ENCODE data around the gene SPTB.

The SPTB gene

DNA sequence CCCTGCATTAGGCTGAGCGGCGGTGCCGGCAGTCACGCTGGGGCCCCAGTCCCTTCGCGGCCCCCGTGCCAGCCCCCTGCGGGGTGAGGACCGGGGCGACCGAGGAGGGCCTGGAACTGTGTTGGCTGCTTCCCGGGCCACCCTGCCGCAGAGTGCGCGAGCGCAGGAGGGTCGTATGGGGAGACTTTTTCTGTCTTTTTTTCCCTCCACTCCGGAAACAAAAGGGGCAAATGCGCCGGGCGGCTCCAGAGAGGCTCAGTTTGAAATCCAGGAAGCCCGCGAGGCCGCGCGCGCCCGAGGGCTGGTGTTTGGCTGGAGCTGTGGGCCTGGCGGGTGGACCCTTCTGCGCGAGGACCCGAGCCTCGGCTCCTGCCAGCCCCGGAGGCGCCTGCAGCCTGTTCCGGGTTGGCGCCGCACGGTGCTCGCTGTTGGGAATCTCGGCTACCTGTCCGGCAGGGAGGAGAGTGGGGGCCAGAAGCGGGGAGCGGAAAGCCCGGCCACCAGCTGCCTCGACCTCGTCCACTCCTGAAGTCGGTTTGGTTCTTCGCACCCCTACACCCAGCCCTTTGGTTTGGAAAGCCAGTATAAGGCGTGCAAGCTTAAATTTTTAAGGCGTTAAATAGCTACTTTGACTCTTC lies 174.8 kb downstream of the SPTB start:
- DNase-seq (no peak), ATAC-seq (ENCODE audit: insufficient read depth, low read depth) (no peak)
- Histone ChIP-seq H3K27ac (ENCODE audit: low read length) (no peak overlapping the region), H3K4me3 (ENCODE audit: low read depth in 1 of 2, low read length in 2 of 2) (no peak overlapping the region), H4K20me1 (ENCODE audit: insufficient read depth, low read length) (no peaks in the 10 kb centered on the region), H3K9me3 (ENCODE audit: insufficient read depth, low read length, severe bottlenecking) (no peaks in the 10 kb centered on the region), H3K4me2 (ENCODE audit: insufficient read depth, low read length) (no peak overlapping the region), H3K9ac (ENCODE audit: low read depth, low read length) (no peak overlapping the region), H3K36me3 (ENCODE audit: insufficient read depth, low read length) (no peaks in the 10 kb centered on the region), H3K27me3 (ENCODE audit: insufficient read depth, low read length, poor library complexity) (peaks cover 53% of the 10 kb centered on the region), H3K79me2 (ENCODE audit: insufficient read depth, low read length) (no peaks in the 10 kb centered on the region), H3K4me1 (ENCODE audit: insufficient read depth, low read length) (no peaks in the 10 kb centered on the region), H2AFZ (ENCODE audit: low read depth, low read length) (no peak overlapping the region)
- TF ChIP-seq EZH2 (IDR thresholded peaks at IDR 0.05; ENCODE audit: borderline replicate concordance, low read depth, low read length, severe bottlenecking), result no peak
- TF ChIP-seq, protein P1, sequence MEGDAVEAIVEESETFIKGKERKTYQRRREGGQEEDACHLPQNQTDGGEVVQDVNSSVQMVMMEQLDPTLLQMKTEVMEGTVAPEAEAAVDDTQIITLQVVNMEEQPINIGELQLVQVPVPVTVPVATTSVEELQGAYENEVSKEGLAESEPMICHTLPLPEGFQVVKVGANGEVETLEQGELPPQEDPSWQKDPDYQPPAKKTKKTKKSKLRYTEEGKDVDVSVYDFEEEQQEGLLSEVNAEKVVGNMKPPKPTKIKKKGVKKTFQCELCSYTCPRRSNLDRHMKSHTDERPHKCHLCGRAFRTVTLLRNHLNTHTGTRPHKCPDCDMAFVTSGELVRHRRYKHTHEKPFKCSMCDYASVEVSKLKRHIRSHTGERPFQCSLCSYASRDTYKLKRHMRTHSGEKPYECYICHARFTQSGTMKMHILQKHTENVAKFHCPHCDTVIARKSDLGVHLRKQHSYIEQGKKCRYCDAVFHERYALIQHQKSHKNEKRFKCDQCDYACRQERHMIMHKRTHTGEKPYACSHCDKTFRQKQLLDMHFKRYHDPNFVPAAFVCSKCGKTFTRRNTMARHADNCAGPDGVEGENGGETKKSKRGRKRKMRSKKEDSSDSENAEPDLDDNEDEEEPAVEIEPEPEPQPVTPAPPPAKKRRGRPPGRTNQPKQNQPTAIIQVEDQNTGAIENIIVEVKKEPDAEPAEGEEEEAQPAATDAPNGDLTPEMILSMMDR (IDR thresholded peaks at IDR 0.05; ENCODE audit: borderline replicate concordance, extremely low read depth, low read length, poor library complexity, severe bottlenecking), result no peak

DNA sequence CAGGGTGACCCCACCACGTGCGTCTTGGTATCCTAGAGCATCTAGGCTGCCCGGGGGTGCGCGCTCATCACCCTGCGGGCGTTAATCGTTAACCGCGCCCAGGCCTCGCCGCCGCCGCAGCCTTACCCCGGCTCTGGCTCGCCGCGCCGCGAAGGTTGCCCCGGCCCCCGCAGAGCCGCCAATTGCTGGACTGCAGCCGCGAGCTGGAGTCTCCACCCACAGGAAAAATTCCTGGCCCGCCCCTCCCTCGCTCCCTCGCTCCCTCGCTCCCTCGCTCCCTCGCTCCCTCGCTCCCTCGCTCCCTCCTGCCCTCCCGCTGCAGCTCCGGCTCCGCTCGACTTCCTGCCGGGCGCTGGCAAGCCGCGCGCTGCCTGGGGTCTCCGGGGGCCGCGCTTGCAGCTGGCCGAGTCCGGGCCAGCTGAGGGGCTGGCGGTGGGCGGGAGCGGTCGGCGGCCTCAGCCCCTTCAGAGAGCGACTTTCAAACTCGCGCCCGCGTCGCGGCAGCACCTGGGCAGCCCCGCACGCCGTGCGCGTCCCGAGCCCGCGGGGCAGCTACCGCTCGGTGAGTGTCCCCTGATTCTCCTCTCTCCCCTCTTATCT lies 175.5 kb downstream of the SPTB start, which contains the start of gene PLEKHG3:
Gene PLEKHG3, plus strand, starts transcription at position 282 of the 600 bp plus-strand sequence. CDS start 23,208 bp downstream, outside the sequence.
- DNase-seq (no peak), ATAC-seq (ENCODE audit: insufficient read depth, low read depth) (no peak)
- Histone ChIP-seq H3K79me2 (ENCODE audit: insufficient read depth, low read length) (no peaks in the 10 kb centered on the region), H2AFZ (ENCODE audit: low read depth, low read length) (no peak within 1 kb of the TSS), H3K9ac (ENCODE audit: low read depth, low read length) (no peak within 1 kb of the TSS), H3K4me1 (ENCODE audit: insufficient read depth, low read length) (no peaks in the 10 kb centered on the region), H3K4me2 (ENCODE audit: insufficient read depth, low read length) (no peak within 1 kb of the TSS), H3K4me3 (ENCODE audit: low read depth in 1 of 2, low read length in 2 of 2) (no peak within 1 kb of the TSS), H3K36me3 (ENCODE audit: insufficient read depth, low read length) (no peaks in the 10 kb centered on the region), H3K27me3 (ENCODE audit: insufficient read depth, low read length, poor library complexity) (peaks cover 56% of the 10 kb centered on the region), H4K20me1 (ENCODE audit: insufficient read depth, low read length) (no peaks in the 10 kb centered on the region), H3K27ac (ENCODE audit: low read length) (no peak within 1 kb of the TSS), H3K9me3 (ENCODE audit: insufficient read depth, low read length, severe bottlenecking) (no peaks in the 10 kb centered on the region)
- TF ChIP-seq, protein P1 (IDR thresholded peaks at IDR 0.05; ENCODE audit: borderline replicate concordance, extremely low read depth, low read length, poor library complexity, severe bottlenecking), result no peak
- TF ChIP-seq EZH2 (IDR thresholded peaks at IDR 0.05; ENCODE audit: borderline replicate concordance, low read depth, low read length, severe bottlenecking), result no peak

DNA sequence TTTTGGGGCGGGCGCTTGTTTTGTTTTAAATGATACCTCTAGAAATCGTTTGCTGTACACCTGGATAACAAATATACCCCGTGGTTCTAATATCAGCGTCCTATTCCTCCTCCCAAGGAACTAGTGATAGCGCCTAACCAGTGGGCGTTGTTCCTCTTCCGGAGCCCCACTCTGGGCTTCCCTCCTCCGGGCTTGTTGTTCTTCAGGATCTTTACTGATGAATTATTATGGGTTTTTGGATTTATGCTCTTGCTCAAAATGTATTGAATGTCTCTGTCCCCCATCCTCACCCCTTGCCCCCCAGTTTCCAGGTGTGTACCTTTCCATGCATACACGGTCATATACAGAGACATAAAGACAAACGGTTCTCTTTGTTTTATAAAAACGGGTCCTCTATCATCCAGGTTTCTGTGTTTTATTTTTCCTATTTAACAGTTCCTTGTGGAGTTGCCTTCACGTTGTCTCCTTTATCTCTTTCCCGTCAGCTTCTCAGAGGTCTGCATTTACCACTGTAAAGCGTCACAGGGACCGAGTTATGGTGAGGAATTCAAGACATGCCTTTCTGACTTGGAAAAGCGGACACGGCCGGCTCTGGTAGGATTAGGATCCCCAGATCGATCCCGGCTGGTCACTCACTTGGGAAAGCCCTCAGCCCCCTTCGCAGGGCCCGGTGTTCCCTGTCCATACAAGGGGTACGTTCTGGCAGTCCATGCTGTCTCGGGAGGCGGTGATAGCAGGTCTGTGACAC lies 176.1 kb downstream of the SPTB start:
- no peak overlapping the region for H2AFZ ChIP-seq (ENCODE audit: low read depth, low read length)
- H3K27me3 ChIP-seq (ENCODE audit: insufficient read depth, low read length, poor library complexity), result peaks cover 61% of the 10 kb centered on the region
- H3K4me2 ChIP-seq (ENCODE audit: insufficient read depth, low read length), result no peak overlapping the region
- ATAC-seq (ENCODE audit: insufficient read depth, low read depth) (no peak), DNase-seq (no peak)
- no peak overlapping the region for H3K27ac ChIP-seq (ENCODE audit: low read length)
- no peaks in the 10 kb centered on the region for H4K20me1 ChIP-seq (ENCODE audit: insufficient read depth, low read length)
- H3K4me3 ChIP-seq (ENCODE audit: low read depth in 1 of 2, low read length in 2 of 2), result no peak overlapping the region
- H3K4me1 ChIP-seq (ENCODE audit: insufficient read depth, low read length), result no peaks in the 10 kb centered on the region
- no peaks in the 10 kb centered on the region for H3K9me3 ChIP-seq (ENCODE audit: insufficient read depth, low read length, severe bottlenecking)
- no peak overlapping the region for H3K9ac ChIP-seq (ENCODE audit: low read depth, low read length)
- peak; percentile 60 for TF ChIP-seq EZH2 (IDR thresholded peaks at IDR 0.05; ENCODE audit: borderline replicate concordance, low read depth, low read length, severe bottlenecking)
- TF ChIP-seq, protein P1 (IDR thresholded peaks at IDR 0.05; ENCODE audit: borderline replicate concordance, extremely low read depth, low read length, poor library complexity, severe bottlenecking), result no peak
- no peaks in the 10 kb centered on the region for H3K36me3 ChIP-seq (ENCODE audit: insufficient read depth, low read length)
- no peaks in the 10 kb centered on the region for H3K79me2 ChIP-seq (ENCODE audit: insufficient read depth, low read length)

All from DND-41 (cell line).